ENCODE data around the gene TBC1D22B.

The TBC1D22B gene

DNA sequence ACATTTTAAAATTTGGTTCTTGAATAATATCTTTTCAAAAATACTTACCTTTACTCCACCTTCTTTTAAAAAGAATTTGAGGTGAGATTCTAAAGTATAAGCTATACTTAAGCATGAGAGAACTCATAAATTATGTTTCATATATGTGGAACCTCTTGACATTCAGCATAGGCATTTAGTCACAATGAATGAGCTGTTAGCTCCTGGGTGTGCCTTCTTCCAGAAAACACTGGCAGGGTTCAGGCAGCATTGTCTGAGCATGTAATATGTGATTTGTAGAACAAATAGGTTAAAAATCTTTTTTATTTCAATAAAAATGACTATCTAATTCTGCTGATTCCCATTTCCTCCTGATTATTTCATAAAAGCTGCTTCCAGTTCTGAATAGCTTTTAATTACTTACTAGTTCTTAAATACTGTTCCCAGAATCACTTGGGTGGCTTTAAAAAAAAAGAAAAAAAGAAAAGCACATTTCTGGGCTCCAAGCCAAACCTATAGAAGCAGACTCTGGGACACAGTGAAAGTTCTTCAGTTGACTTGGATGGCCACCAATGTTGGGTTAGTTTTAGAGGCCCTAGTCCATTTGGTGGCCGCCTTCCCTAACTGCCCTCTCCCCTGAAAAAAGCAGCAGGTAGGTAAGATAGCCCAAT is 116.4 kb downstream of the TBC1D22B start:
- H3K79me2 ChIP-seq (ENCODE audit: control insufficient read depth, insufficient read depth, low read length, unreplicated experiment) = no peaks in the 10 kb centered on the region
- H3K4me1 ChIP-seq (ENCODE audit: control insufficient read depth, insufficient read depth, low read length, unreplicated experiment) = peaks cover 15% of the 10 kb centered on the region
- H3K27ac ChIP-seq (ENCODE audit: low read depth, low read length) = no peak overlapping the region
- H2AFZ ChIP-seq (ENCODE audit: low read length, unreplicated experiment) = no peak overlapping the region
- no peak overlapping the region for H3K4me3 ChIP-seq (ENCODE audit: low read depth, low read length)
- peaks cover 10% of the 10 kb centered on the region; the same call in 1 of the 2 replicates for H3K36me3 ChIP-seq (ENCODE audit: insufficient read depth, low read length)
- H3K27me3 ChIP-seq (ENCODE audit: insufficient read depth, low read length) = no peaks in the 10 kb centered on the region

DNA sequence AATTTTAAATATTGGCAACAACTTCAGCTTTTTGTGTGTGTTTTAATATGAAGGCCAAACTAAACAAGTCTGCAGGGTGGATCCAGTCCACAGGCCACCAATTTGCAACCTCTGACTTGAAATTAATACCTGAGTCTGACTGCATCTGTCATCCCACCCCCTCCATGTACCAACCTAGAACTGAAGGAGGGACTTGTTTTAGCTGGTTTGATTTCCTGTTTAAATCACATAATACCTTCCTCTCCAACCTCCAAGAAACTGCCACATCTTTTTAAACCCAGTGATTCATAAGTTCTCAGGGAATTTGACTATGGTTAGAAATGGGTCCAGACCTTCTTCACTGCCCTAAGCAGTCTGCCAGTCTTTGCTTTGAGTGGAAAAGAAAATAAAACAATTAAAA is 117.8 kb downstream of the TBC1D22B start:
- H3K4me3 ChIP-seq (ENCODE audit: low read depth, low read length) = no peak overlapping the region
- H3K79me2 ChIP-seq (ENCODE audit: control insufficient read depth, insufficient read depth, low read length, unreplicated experiment) = no peaks in the 10 kb centered on the region
- peaks cover 10% of the 10 kb centered on the region; the same call in 1 of the 2 replicates for H3K36me3 ChIP-seq (ENCODE audit: insufficient read depth, low read length)
- H2AFZ ChIP-seq (ENCODE audit: low read length, unreplicated experiment) = no peak overlapping the region
- H3K27me3 ChIP-seq (ENCODE audit: insufficient read depth, low read length) = no peaks in the 10 kb centered on the region
- peaks cover 3% of the 10 kb centered on the region for H3K4me1 ChIP-seq (ENCODE audit: control insufficient read depth, insufficient read depth, low read length, unreplicated experiment)
- H3K27ac ChIP-seq (ENCODE audit: low read depth, low read length) = no peak overlapping the region

DNA sequence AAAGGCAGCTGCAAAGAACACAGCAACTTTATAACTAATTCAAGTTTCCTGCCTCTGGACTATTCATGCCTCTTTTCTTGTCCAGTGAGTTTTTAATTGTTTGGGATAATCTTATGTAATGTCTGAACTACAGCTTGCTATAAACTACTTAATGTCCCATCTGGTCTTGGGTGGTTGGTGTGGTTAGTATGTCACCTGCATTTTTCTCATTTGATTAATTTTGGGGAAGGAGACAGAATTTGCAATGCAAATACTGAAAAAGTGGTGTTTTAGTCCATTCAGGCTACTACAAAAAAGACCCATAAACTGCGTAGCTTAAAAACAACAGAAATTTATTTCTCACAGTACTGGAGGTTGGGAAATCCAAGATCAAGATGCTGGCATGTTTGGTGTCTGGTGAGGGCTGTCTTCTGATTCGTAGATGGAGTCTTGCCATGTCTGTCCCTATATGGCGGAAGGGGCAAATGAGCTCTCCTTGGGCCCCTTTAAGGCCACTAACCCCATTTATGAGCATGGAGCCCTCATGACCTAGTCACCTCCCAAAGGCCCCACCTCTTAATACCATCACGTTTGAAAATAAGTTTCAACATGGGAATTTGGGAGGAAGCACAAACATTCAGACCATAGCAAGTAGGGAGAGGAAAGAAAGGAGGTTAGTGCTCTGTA is 118.6 kb downstream of the TBC1D22B start:
- no peak overlapping the region for H3K4me3 ChIP-seq (ENCODE audit: low read depth, low read length)
- H3K4me1 ChIP-seq (ENCODE audit: control insufficient read depth, insufficient read depth, low read length, unreplicated experiment) = peaks cover 3% of the 10 kb centered on the region
- H3K27me3 ChIP-seq (ENCODE audit: insufficient read depth, low read length) = no peaks in the 10 kb centered on the region
- H2AFZ ChIP-seq (ENCODE audit: low read length, unreplicated experiment) = no peak overlapping the region
- no peaks in the 10 kb centered on the region for H3K79me2 ChIP-seq (ENCODE audit: control insufficient read depth, insufficient read depth, low read length, unreplicated experiment)
- H3K27ac ChIP-seq (ENCODE audit: low read depth, low read length) = no peak overlapping the region
- H3K36me3 ChIP-seq (ENCODE audit: insufficient read depth, low read length) = 0 out of 2 replicates have a peak, but pooled peaks cover 10% of the 10 kb centered on the region

DNA sequence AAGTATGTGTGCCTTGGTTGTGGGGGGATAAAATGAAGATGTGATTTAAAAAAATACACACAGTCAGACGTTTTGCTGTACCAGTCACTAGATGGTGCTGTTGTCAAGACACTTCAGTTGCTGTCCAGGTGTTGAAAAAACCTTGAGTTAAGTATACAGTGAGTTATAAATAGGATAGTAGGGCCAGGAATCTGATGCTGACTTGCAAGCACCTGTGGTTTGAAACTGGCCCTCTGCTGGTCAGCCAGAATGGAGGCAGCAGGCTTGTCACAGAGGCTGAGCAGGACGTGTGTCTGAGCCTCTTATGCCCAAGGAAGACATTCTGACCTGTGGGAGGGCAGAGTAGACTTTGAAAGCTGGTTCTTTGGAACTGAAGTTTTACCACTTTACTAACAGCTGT is 124.0 kb downstream of the TBC1D22B start:
- Histone ChIP-seq H3K79me2 (ENCODE audit: control insufficient read depth, insufficient read depth, low read length, unreplicated experiment) (no peaks in the 10 kb centered on the region), H3K27ac (ENCODE audit: low read depth, low read length) (no peak overlapping the region), H3K4me3 (ENCODE audit: low read depth, low read length) (no peak overlapping the region), H3K4me1 (ENCODE audit: control insufficient read depth, insufficient read depth, low read length, unreplicated experiment) (no peaks in the 10 kb centered on the region), H3K36me3 (ENCODE audit: insufficient read depth, low read length) (0 out of 2 replicates have a peak, but pooled peaks cover 5% of the 10 kb centered on the region), H2AFZ (ENCODE audit: low read length, unreplicated experiment) (no peak overlapping the region), H3K27me3 (ENCODE audit: insufficient read depth, low read length) (no peaks in the 10 kb centered on the region)
